ENCODE data around the gene ZFP36.

Gene ZFP36

DNA sequence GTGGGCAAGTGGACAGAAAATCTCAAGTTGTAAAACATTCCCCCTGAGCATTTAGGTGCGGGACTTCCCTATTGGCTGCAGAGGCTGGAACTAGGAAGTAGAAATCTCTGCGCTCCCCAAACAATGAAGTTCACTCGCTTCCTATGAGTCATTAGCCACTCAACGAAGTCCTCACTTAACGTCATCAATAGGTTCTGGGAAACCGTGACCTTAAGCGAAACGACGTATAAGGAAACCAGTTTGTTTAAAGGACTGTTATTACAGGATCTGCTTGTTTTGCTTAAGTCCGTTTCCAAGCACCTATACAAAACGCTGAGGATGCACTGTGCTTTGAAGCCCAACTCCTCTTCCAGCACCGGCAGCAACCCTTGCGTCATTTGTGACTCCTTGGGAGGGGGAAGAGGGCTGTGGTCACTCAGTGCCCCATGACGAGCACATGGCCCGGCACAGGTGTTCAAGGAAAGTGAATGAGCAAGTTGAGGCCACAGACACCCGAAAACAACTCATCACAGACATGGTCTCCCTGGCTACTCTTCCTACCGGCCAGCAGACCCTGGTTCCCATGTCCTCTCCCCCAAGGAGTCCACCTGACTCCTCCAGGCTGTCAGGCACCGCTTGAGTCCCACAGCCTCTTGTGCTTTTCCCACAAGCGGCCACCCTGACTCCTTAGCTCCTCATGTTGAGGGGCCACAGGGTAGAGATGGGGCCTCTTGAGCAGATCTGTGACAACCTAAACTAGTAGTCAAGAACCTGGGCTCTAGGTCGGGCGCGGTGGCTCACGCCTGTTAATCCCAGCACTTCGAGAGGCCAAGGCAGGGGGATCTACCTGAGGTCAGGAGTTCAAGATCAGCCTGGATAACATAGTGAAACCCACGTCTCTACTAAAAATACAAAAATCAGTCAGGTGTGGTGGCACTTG, 24.3 kb downstream of the ZFP36 start:
- DNase-seq (ENCODE audit: insufficient read length, low spot score) (peak; percentile 85), FAIRE-seq (peak; percentile 81)
- TF ChIP-seq POLR2A (IDR thresholded peaks at IDR 0.05; ENCODE audit: low read depth, low read length), result peak; percentile 37; the same call in 1 of the 2 replicates

- FAIRE-seq (no peak), DNase-seq (ENCODE audit: insufficient read length, low spot score) (no peak)
- TF ChIP-seq POLR2A (IDR thresholded peaks at IDR 0.05; ENCODE audit: low read depth, low read length), result no peak
Measured at GRCh38 chr19:39432677-39433025, 26.0 kb downstream of the ZFP36 start.

GRCh38 chr19:39433480-39434079, 26.9 kb downstream of the ZFP36 start:
- TF ChIP-seq POLR2A (IDR thresholded peaks at IDR 0.05; ENCODE audit: low read depth, low read length), result no peak
- FAIRE-seq (no peak), DNase-seq (ENCODE audit: insufficient read length, low spot score) (no peak)

GRCh38 chr19:39434123-39435076, 27.8 kb downstream of the ZFP36 start:
- no peak for FAIRE-seq

GRCh38 chr19:39435499-39436349, 29.1 kb downstream of the ZFP36 start, which contains the start of gene RPS16:
RPS16 (minus strand) TSS chr19:39435949; CDS start chr19:39435895, 54 bp downstream.
- peak; percentile 81 for TF ChIP-seq POLR2A (IDR thresholded peaks at IDR 0.05; ENCODE audit: low read depth, low read length)
- FAIRE-seq (peak; percentile 43), DNase-seq (ENCODE audit: insufficient read length, low spot score) (peak; percentile 86)

More at GRCh38 chr19:39434123-39435076, 27.8 kb downstream of the ZFP36 start:
- no peak for TF ChIP-seq POLR2A (IDR thresholded peaks at IDR 0.05; ENCODE audit: low read depth, low read length)
- no peak for DNase-seq (ENCODE audit: insufficient read length, low spot score)

DNA sequence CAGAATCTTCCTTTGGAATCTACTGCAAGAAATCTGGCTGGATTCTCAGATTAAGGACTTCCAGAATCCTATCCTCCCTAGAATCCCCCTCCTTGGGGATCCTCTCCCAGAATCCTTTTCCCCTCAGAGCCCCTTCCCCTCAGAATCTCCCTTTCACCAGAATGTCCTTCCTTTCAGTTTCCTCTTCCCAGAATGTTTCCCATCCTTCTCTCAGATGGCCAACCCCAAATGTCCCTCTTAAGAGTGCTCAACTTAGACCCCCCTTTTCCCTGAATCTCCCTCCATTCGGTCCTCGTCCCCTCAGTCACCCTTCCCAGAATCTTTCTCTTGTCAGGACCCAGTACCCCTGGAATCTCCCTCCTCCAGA, 29.7 kb downstream of the ZFP36 start:
- FAIRE-seq (no peak), DNase-seq (ENCODE audit: insufficient read length, low spot score) (no peak)
- no peak for TF ChIP-seq POLR2A (IDR thresholded peaks at IDR 0.05; ENCODE audit: low read depth, low read length)

DNA sequence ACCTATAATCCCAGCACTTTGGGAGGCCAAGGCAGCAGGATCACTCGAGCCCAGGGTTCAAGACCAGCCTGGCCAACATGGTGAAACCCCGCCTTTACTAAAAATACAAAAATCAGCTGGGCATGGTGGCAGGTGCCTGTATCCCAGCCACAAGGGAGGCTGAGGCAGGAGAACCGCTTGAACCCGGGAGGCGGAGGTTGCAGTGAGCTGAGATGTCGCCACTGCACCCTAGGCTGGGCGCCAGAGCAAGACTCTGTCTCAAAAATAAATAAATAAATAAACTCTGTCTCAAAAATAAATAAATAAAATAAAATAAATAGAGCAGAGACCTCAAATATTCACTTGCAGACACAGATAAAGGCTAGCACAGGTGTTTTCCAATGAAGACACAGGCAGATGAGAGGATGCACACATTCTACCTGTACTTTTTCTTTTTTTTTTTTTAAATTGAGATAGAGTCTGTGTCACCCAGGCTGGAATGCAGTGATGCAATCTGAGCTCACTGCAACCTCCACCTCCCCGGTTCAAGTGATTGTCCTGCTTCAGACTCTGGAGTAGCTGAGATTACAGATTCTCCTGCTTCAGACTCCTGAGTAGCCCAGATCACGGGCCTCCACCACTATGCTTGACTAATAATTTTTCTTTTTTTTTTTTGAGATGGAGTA, 31.8 kb downstream of the ZFP36 start:
- no peak for FAIRE-seq
- no peak for DNase-seq (ENCODE audit: insufficient read length, low spot score)
- no peak for TF ChIP-seq POLR2A (IDR thresholded peaks at IDR 0.05; ENCODE audit: low read depth, low read length)

DNA sequence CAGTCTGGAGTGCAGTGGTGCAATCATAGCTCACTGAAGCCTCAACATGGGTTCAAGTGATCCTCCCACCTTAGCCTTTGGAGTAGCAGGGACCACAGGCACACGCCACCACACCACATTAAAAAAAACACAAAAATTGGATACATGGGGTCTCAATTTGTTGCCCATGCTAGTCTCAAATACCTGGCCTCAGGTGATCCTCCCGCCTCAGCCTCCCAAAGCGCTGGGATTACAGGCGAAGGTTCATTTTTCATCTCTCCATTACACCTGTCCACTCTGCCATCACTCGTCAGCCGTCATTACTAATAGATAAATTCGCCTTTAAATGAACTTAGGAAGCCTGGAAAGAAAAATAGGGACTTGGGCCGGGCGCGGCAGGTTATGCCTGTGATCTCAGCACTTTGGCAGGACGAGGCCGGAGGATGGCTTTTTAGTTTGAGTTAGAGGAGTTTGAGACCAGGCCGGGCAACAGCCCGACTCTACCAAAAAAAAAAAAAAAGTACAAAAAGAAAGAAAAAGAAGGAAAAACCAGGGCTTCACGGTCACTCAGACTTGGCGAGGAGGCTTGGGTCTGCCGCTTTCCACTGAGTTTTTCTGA, 38.0 kb downstream of the ZFP36 start:
- no peak for FAIRE-seq
- no peak for DNase-seq (ENCODE audit: insufficient read length, low spot score)
- no peak for TF ChIP-seq POLR2A (IDR thresholded peaks at IDR 0.05; ENCODE audit: low read depth, low read length)

DNA sequence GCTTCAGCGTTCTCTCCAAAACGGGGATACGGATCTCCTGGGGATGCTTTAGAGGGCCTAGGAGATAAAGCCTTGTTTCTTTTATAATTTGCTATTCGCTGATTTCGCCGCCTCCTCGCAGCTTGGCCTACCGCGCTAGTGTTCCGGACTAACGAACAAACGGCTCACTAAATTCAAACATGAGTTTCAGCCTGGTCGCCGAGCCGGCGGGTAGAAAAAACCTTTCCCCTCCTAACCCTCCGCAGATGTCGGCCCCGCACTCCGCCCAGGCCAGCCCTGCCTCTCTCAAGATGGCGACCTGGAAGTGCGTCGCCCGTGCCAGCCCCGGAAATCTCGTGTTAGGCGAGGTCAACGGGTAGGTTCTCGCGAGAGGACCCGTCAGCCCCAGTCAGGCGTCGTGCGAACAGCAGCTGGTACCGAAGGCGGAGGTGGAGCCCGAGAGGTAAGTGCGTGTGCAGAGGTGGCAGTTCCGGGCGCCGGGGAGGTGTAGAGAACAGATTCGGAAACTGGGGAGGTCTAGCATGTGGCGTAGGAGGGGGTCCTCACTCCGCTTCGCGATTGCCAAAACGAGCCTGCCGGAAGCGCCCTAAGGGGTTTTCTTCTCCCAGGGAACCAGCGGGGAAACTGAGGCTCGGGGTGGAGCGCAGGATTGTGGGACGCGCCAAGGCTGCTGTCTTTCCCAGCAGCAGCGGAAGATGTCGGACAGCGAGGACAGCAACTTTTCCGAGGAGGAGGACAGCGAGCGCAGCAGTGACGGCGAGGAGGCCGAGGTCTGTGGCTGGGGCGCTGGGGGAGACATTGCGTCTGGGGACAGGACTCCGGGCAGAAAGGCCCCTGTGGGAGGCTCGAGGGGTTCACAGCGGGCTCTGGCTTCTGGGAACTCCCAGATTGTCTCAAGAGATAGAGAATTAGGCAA, 38.8 kb downstream of the ZFP36 start, which contains the start of gene SUPT5H:
Gene SUPT5H, plus strand, starts transcription at position 387 of the 916 bp plus-strand sequence. Its CDS starts 309 bp downstream, at position 696.
- TF ChIP-seq POLR2A (IDR thresholded peaks at IDR 0.05; ENCODE audit: low read depth, low read length), result peak; percentile 92
- FAIRE-seq (no peak), DNase-seq (ENCODE audit: insufficient read length, low spot score) (peak; percentile 98)

DNA sequence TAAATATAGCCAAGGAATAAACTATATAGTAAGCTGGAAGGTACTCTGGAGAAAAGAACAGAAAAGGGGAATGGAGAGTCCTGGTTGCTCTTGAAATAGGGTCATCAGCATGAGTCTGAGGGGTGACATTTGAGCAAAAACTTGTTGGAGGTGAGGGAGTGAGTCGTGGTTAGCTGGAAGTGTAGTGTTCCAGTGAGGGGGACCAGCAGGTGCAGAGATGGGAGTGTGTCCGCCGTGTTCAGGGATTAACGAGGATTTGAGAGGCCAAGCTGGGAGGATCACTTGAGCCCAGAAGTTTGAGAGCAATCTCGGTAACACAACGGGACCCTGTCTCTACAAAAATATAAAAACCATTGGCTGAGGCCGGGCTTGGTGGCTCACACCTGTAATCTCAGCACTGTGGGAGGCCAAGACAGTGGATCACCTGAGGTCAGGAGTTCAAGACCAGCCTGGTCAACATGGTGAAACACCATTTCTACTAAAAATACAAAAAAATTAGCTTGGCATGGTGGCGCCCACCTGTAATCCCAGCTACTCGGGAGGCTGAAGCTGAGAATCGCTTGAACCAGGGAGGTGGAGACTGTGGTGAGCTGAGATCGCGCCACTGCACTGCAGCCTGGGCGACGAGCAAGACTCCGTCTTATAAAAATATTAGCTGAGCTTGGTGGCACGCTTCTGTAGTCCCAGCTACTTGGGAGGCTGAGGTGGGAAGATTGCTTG, 39.9 kb downstream of the ZFP36 start:
- no peak for DNase-seq (ENCODE audit: insufficient read length, low spot score)
- no peak for FAIRE-seq
- no peak for TF ChIP-seq POLR2A (IDR thresholded peaks at IDR 0.05; ENCODE audit: low read depth, low read length)

Measured in H54 (cell line).